Measurements from ENCODE around the gene LHFPL3. TPM values are rescaled to one million over a fixed set of nuclear protein-coding genes. Genes with fewer than 3 reads are reported as not detected.

The LHFPL3 gene
- total and polyA plus RNA-seq, 5 donors from 2014 or later = not detected

GRCh38 chr7:104352736-104353135 lies 24.3 kb downstream of the LHFPL3 start:
- Histone ChIP-seq H3K9me3 (ENCODE audit: control insufficient read depth in 2 of 2, low read length in 2 of 2) (no peaks in the 10 kb centered on the region), H3K4me1 (ENCODE audit: control insufficient read depth, insufficient read depth, low read length, poor library complexity, severe bottlenecking) (no peaks in the 10 kb centered on the region), H3K27ac (ENCODE audit: insufficient read depth, low read length, poor library complexity, severe bottlenecking) (no peak overlapping the region), H3K4me3 (ENCODE audit: low read depth, low read length) (no peak overlapping the region), H3K36me3 (ENCODE audit: control insufficient read depth, insufficient read depth, low read length) (no peaks in the 10 kb centered on the region), H3K27me3 (ENCODE audit: control insufficient read depth, insufficient read depth, low read length) (no peaks in the 10 kb centered on the region)
- no peaks in the 10 kb centered on the region for H3K36me3 Mint-ChIP-seq
- ATAC-seq (ENCODE audit: low read depth in 2 of 2) = no peak
- peaks cover 0 to 7% (median 0%) of the 10 kb centered on the region in 7 donors for H3K9me3 Mint-ChIP-seq
- H3K27ac Mint-ChIP-seq = no peak overlapping the region
- no peaks in the 10 kb centered on the region for H3K4me1 Mint-ChIP-seq
- no peak for DNase-seq
- no peak overlapping the region for H3K4me3 Mint-ChIP-seq
- peaks cover 13% of the 10 kb centered on the region for H3K27me3 Mint-ChIP-seq

GRCh38 chr7:104357166-104357565 lies 28.8 kb downstream of the LHFPL3 start:
- Histone ChIP-seq H3K4me1 (ENCODE audit: control insufficient read depth, insufficient read depth, low read length, poor library complexity, severe bottlenecking) (no peaks in the 10 kb centered on the region), H3K4me3 (ENCODE audit: low read depth, low read length) (no peak overlapping the region), H3K27me3 (ENCODE audit: control insufficient read depth, insufficient read depth, low read length) (no peaks in the 10 kb centered on the region), H3K36me3 (ENCODE audit: control insufficient read depth, insufficient read depth, low read length) (no peaks in the 10 kb centered on the region), H3K27ac (ENCODE audit: insufficient read depth, low read length, poor library complexity, severe bottlenecking) (no peak overlapping the region), H3K9me3 (ENCODE audit: control insufficient read depth in 2 of 2, low read length in 2 of 2) (no peaks in the 10 kb centered on the region)
- H3K36me3 Mint-ChIP-seq = no peaks in the 10 kb centered on the region
- peaks cover 8% of the 10 kb centered on the region for H3K27me3 Mint-ChIP-seq
- ATAC-seq (ENCODE audit: low read depth in 2 of 2) (no peak), DNase-seq (no peak)
- no peak overlapping the region for H3K27ac Mint-ChIP-seq
- peaks cover 0 to 4% (median 0%) of the 10 kb centered on the region in 7 donors for H3K9me3 Mint-ChIP-seq
- no peak overlapping the region for H3K4me3 Mint-ChIP-seq
- no peaks in the 10 kb centered on the region for H3K4me1 Mint-ChIP-seq

DNA sequence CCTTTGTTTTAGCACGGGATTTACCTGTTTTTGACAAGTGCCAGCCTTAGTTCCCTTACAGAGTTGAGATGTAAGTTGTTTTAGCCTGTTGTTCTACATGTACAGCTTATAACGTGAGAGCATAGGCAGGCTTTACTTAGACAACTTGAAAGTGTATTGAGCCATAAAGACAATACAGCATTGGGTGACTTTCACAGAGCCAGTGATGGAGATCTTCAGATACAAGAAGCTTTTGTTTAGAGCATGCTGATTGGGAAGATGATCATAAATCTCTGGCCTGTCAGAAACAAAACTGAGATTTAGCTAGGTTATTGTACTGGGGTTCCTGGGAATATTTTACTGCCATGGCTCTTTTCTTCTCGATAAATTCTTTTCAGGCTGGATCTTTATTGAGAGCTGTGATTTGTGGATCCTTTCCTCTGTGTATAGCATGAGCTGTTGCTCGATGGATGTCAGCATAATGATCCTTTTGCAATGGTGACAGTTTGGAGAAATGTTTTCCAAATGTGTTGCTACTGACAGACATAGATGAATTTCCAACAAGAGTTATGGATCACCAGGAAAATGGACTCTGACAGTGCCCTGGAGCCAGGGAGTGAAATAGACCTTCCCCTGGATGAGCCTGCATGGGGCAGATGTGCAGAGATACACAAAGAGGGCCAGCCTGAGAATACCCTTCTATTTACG lies 30.2 kb downstream of the LHFPL3 start:
- H3K27ac ChIP-seq (ENCODE audit: insufficient read depth, low read length, poor library complexity, severe bottlenecking) = no peak overlapping the region
- Mint-ChIP-seq H3K36me3 (no peaks in the 10 kb centered on the region), H3K27me3 (peaks cover 7% of the 10 kb centered on the region), H3K4me3 (no peak overlapping the region), H3K4me1 (no peaks in the 10 kb centered on the region), H3K9me3 (peaks cover 0 to 1% (median 0%) of the 10 kb centered on the region in 7 donors), H3K27ac (no peak overlapping the region)
- H3K4me1 ChIP-seq (ENCODE audit: control insufficient read depth, insufficient read depth, low read length, poor library complexity, severe bottlenecking) = no peaks in the 10 kb centered on the region
- no peaks in the 10 kb centered on the region for H3K36me3 ChIP-seq (ENCODE audit: control insufficient read depth, insufficient read depth, low read length)
- H3K27me3 ChIP-seq (ENCODE audit: control insufficient read depth, insufficient read depth, low read length) = no peaks in the 10 kb centered on the region
- ATAC-seq (ENCODE audit: low read depth in 2 of 2) = no peak
- H3K4me3 ChIP-seq (ENCODE audit: low read depth, low read length) = no peak overlapping the region
- H3K9me3 ChIP-seq (ENCODE audit: control insufficient read depth in 2 of 2, low read length in 2 of 2) = no peaks in the 10 kb centered on the region
- DNase-seq = no peak

GRCh38 chr7:104362756-104363155 lies 34.4 kb downstream of the LHFPL3 start:
- H3K4me3 ChIP-seq (ENCODE audit: low read depth, low read length) = no peak overlapping the region
- DNase-seq (no peak), ATAC-seq (ENCODE audit: low read depth in 2 of 2) (no peak)
- H3K36me3 ChIP-seq (ENCODE audit: control insufficient read depth, insufficient read depth, low read length) = no peaks in the 10 kb centered on the region
- no peaks in the 10 kb centered on the region for H3K4me1 ChIP-seq (ENCODE audit: control insufficient read depth, insufficient read depth, low read length, poor library complexity, severe bottlenecking)
- Mint-ChIP-seq H3K9me3 (peaks cover 0 to 2% (median 0%) of the 10 kb centered on the region in 7 donors), H3K36me3 (no peaks in the 10 kb centered on the region), H3K27ac (no peak overlapping the region), H3K27me3 (peaks cover 9% of the 10 kb centered on the region), H3K4me3 (no peak overlapping the region), H3K4me1 (no peaks in the 10 kb centered on the region)
- no peaks in the 10 kb centered on the region for H3K27me3 ChIP-seq (ENCODE audit: control insufficient read depth, insufficient read depth, low read length)
- no peaks in the 10 kb centered on the region for H3K9me3 ChIP-seq (ENCODE audit: control insufficient read depth in 2 of 2, low read length in 2 of 2)
- H3K27ac ChIP-seq (ENCODE audit: insufficient read depth, low read length, poor library complexity, severe bottlenecking) = no peak overlapping the region

DNA sequence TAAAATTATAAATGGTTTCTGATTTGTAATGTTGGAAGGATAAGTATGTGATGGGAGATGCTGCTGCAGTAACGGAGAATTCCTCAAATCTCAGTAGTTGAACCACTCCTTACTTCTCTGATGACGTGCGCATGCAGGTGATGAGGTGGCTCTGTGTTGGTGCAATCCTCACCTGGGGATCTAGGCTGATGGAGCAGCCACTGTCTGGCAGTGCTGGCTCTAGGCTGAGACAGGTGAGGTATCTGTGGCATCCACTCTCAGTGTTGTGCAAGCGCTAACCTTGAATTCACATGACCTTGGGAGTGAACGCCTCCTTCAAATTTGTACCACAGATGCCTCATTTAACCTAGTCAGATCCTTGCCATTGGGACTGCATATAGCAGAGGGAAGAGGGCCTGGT lies 35.0 kb downstream of the LHFPL3 start:
- ATAC-seq (ENCODE audit: low read depth in 2 of 2) (no peak), DNase-seq (no peak)
- Histone ChIP-seq H3K4me3 (ENCODE audit: low read depth, low read length) (no peak overlapping the region), H3K9me3 (ENCODE audit: control insufficient read depth in 2 of 2, low read length in 2 of 2) (no peaks in the 10 kb centered on the region), H3K27ac (ENCODE audit: insufficient read depth, low read length, poor library complexity, severe bottlenecking) (no peak overlapping the region), H3K36me3 (ENCODE audit: control insufficient read depth, insufficient read depth, low read length) (no peaks in the 10 kb centered on the region), H3K4me1 (ENCODE audit: control insufficient read depth, insufficient read depth, low read length, poor library complexity, severe bottlenecking) (no peaks in the 10 kb centered on the region), H3K27me3 (ENCODE audit: control insufficient read depth, insufficient read depth, low read length) (no peaks in the 10 kb centered on the region)
- no peak overlapping the region for H3K4me3 Mint-ChIP-seq
- peaks cover 0 to 2% (median 0%) of the 10 kb centered on the region in 7 donors for H3K9me3 Mint-ChIP-seq
- H3K36me3 Mint-ChIP-seq = no peaks in the 10 kb centered on the region
- no peak overlapping the region for H3K27ac Mint-ChIP-seq
- H3K27me3 Mint-ChIP-seq = peaks cover 9% of the 10 kb centered on the region
- H3K4me1 Mint-ChIP-seq = no peaks in the 10 kb centered on the region

- Histone ChIP-seq H3K9me3 (ENCODE audit: control insufficient read depth in 2 of 2, low read length in 2 of 2) (no peaks in the 10 kb centered on the region), H3K4me1 (ENCODE audit: control insufficient read depth, insufficient read depth, low read length, poor library complexity, severe bottlenecking) (no peaks in the 10 kb centered on the region), H3K27me3 (ENCODE audit: control insufficient read depth, insufficient read depth, low read length) (no peaks in the 10 kb centered on the region), H3K36me3 (ENCODE audit: control insufficient read depth, insufficient read depth, low read length) (no peaks in the 10 kb centered on the region), H3K4me3 (ENCODE audit: low read depth, low read length) (no peak overlapping the region), H3K27ac (ENCODE audit: insufficient read depth, low read length, poor library complexity, severe bottlenecking) (no peak overlapping the region)
- Mint-ChIP-seq H3K27me3 (peaks cover 9% of the 10 kb centered on the region), H3K27ac (no peak overlapping the region), H3K4me3 (no peak overlapping the region), H3K9me3 (peaks cover 0 to 1% (median 0%) of the 10 kb centered on the region in 7 donors), H3K4me1 (no peaks in the 10 kb centered on the region), H3K36me3 (no peaks in the 10 kb centered on the region)
- DNase-seq (no peak), ATAC-seq (ENCODE audit: low read depth in 2 of 2) (no peak)
Measured at GRCh38 chr7:104366390-104366789, 38.0 kb downstream of the LHFPL3 start.

DNA sequence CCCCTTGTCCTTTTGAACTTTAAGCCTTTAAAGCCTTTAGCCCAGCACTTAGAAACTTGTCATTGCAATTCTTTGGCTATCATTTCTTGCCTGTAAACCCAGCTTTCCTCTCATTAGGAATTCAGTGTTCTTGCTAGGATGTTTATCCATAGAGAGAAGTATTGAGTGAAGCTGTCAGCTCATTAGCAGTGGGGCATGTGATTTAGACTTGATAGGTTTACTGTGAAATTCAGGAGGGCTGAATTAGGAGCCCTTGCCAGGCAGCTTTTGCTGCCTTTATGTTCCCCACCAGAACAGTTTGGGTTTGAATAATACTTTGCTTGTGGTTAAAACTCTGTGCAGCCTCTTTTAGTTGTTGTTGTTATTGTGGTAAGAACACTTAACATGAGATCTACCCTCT lies 39.5 kb downstream of the LHFPL3 start:
- Histone ChIP-seq H3K27me3 (ENCODE audit: control insufficient read depth, insufficient read depth, low read length) (no peaks in the 10 kb centered on the region), H3K4me1 (ENCODE audit: control insufficient read depth, insufficient read depth, low read length, poor library complexity, severe bottlenecking) (no peaks in the 10 kb centered on the region), H3K9me3 (ENCODE audit: control insufficient read depth in 2 of 2, low read length in 2 of 2) (no peaks in the 10 kb centered on the region), H3K36me3 (ENCODE audit: control insufficient read depth, insufficient read depth, low read length) (no peaks in the 10 kb centered on the region), H3K4me3 (ENCODE audit: low read depth, low read length) (no peak overlapping the region), H3K27ac (ENCODE audit: insufficient read depth, low read length, poor library complexity, severe bottlenecking) (no peak overlapping the region)
- ATAC-seq (ENCODE audit: low read depth in 2 of 2) (no peak), DNase-seq (no peak)
- Mint-ChIP-seq H3K4me1 (no peaks in the 10 kb centered on the region), H3K4me3 (no peak overlapping the region), H3K27me3 (peaks cover 5% of the 10 kb centered on the region), H3K9me3 (peaks cover 0 to 1% (median 0%) of the 10 kb centered on the region in 7 donors), H3K36me3 (no peaks in the 10 kb centered on the region), H3K27ac (no peak overlapping the region)

Data from CD4-positive, CD25-positive, alpha-beta regulatory T cell (primary cell).